ENCODE data around the gene FPR2.

The FPR2 gene

GRCh38 chr19:51793994-51794393 lies 33.0 kb downstream of the FPR2 start:
- TF ChIP-seq CTCF (IDR thresholded peaks at IDR 0.05; ENCODE audit: low read depth, low read length): no peak
- no peak overlapping the region for H3K4me3 ChIP-seq (ENCODE audit: low read depth, low read length)

- TF ChIP-seq CTCF (IDR thresholded peaks at IDR 0.05; ENCODE audit: low read depth, low read length): no peak
Observed at GRCh38 chr19:51794885-51795490, 34.0 kb downstream of the FPR2 start, which contains the start of gene FPR3. Gene FPR3 (plus strand): TSS chr19:51795157. CDS start chr19:51823749, 28,592 bp downstream.

GRCh38 chr19:51796195-51796679 lies 35.3 kb downstream of the FPR2 start:
- H3K4me3 ChIP-seq (ENCODE audit: low read depth, low read length): no peak overlapping the region
- TF ChIP-seq CTCF (IDR thresholded peaks at IDR 0.05; ENCODE audit: low read depth, low read length): no peak

More at GRCh38 chr19:51794885-51795490, 34.0 kb downstream of the FPR2 start, which contains the start of gene FPR3:
- no peak within 1 kb of the TSS for H3K4me3 ChIP-seq (ENCODE audit: low read depth, low read length)

DNA sequence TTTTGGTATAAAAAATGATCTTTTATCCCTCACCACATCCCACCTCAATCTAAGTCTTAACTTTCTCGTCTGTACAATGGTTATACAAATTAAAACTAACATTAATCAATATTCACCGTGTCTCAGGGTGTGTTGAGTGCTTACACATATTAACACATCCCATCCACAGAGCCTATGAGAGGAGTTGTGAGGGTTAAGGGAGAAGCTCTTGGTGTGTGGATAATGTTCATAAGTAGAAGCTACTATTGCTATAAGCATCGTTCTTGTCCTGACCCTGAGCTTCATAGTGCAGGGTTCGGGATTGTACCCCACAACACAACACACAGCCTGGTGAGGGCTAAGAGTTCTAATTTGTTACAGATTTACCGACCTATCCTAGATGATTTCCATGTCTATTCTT lies 36.5 kb downstream of the FPR2 start:
- no peak for TF ChIP-seq CTCF (IDR thresholded peaks at IDR 0.05; ENCODE audit: low read depth, low read length)
- H3K4me3 ChIP-seq (ENCODE audit: low read depth, low read length): no peak overlapping the region

GRCh38 chr19:51798062-51798461 lies 37.1 kb downstream of the FPR2 start:
- no peak overlapping the region for H3K4me3 ChIP-seq (ENCODE audit: low read depth, low read length)
- no peak for TF ChIP-seq CTCF (IDR thresholded peaks at IDR 0.05; ENCODE audit: low read depth, low read length)

DNA sequence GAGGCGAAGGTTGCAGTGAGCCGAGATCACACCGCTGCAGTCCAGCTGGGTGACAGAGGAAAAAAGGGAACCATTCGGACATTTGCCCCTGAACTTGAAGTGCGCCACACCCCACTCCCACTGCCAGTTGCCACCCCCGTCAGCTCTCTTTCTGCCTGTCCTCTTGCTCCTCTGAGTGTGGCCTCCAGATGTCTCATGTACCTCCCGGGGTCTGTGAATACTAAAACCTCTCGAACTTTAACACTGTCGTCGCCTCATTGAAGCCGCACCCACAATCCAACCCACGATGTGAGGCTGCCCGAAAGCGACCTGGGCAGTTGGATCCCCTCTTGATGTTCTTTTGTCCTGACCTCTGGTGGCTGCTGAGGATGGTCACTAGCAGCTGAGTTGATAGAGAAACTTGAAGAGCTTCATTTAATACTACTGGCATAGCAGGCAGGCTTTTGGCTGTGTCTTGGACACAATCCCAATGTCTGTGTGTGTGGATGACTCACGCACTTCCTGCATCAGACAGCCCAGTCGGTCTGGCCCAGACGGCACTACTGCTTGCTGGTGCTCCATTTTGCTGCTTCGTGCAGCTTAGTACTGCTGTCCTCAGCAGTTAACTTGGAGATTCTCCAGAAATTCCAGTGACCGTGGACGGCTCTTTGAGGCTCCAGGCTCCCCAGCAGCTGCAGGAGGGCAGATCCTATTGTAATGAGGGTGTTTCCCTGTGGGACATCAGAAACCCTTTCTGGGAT lies 38.2 kb downstream of the FPR2 start:
- no peak overlapping the region for H3K4me3 ChIP-seq (ENCODE audit: low read depth, low read length)
- TF ChIP-seq CTCF (IDR thresholded peaks at IDR 0.05; ENCODE audit: low read depth, low read length): no peak

Measured in WI38 (cell line).